Measurements from ENCODE around the gene VPS13A.

VPS13A gene

DNA sequence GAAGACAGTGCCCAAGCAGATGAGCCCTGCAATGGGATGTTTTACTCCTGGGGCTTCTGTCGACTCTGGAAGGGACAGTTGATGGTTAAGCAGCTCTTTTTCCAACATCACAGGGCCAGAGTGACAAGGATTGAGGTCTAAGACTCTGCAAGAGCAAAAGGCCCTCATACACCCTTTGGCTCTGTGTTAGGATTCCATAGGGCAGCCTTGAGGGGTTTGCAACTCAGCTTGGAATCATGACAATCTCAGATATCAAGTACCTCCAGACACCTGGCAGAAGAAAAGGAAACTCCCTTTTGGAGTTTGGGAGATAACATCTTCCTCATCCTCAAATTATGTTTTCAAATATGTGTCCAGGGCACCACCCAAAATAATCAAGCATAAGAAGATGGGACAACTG, 265.1 kb downstream of the VPS13A start:
- DNase-seq (ENCODE audit: extremely low read depth, insufficient read length), result no peak
- peaks cover 1% of the 10 kb centered on the region; the same call in 1 of the 2 replicates for H3K27me3 ChIP-seq (replicated peaks; ENCODE audit: control insufficient read depth, insufficient read depth, low read length)
- no peaks in the 10 kb centered on the region for H3K36me3 ChIP-seq (ENCODE audit: control insufficient read depth, insufficient read depth, low read length)
- H3K4me3 ChIP-seq (replicated peaks; ENCODE audit: low read depth, low read length), result no peak overlapping the region
- TF ChIP-seq, protein P1, sequence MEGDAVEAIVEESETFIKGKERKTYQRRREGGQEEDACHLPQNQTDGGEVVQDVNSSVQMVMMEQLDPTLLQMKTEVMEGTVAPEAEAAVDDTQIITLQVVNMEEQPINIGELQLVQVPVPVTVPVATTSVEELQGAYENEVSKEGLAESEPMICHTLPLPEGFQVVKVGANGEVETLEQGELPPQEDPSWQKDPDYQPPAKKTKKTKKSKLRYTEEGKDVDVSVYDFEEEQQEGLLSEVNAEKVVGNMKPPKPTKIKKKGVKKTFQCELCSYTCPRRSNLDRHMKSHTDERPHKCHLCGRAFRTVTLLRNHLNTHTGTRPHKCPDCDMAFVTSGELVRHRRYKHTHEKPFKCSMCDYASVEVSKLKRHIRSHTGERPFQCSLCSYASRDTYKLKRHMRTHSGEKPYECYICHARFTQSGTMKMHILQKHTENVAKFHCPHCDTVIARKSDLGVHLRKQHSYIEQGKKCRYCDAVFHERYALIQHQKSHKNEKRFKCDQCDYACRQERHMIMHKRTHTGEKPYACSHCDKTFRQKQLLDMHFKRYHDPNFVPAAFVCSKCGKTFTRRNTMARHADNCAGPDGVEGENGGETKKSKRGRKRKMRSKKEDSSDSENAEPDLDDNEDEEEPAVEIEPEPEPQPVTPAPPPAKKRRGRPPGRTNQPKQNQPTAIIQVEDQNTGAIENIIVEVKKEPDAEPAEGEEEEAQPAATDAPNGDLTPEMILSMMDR (IDR thresholded peaks at IDR 0.05; ENCODE audit: insufficient read depth, low read length, poor library complexity, severe bottlenecking), result no peak

- Histone ChIP-seq H3K27me3 (replicated peaks; ENCODE audit: control insufficient read depth, insufficient read depth, low read length) (peaks cover 1% of the 10 kb centered on the region; the same call in 1 of the 2 replicates), H3K4me3 (replicated peaks; ENCODE audit: low read depth, low read length) (no peak overlapping the region), H3K36me3 (ENCODE audit: control insufficient read depth, insufficient read depth, low read length) (no peaks in the 10 kb centered on the region)
- DNase-seq (ENCODE audit: extremely low read depth, insufficient read length), result no peak
- TF ChIP-seq, protein P1 (IDR thresholded peaks at IDR 0.05; ENCODE audit: insufficient read depth, low read length, poor library complexity, severe bottlenecking), result no peak
These were observed 270.3 kb downstream of the VPS13A start for GRCh38 chr9:77447646-77448045.

GRCh38 chr9:77449240-77450084, 272.1 kb downstream of the VPS13A start:
- no peak overlapping the region for H3K4me3 ChIP-seq (replicated peaks; ENCODE audit: low read depth, low read length)
- TF ChIP-seq, protein P1 (IDR thresholded peaks at IDR 0.05; ENCODE audit: insufficient read depth, low read length, poor library complexity, severe bottlenecking), result no peak
- H3K27me3 ChIP-seq (replicated peaks; ENCODE audit: control insufficient read depth, insufficient read depth, low read length), result peaks cover 1% of the 10 kb centered on the region; the same call in 1 of the 2 replicates
- DNase-seq (ENCODE audit: extremely low read depth, insufficient read length), result no peak
- no peaks in the 10 kb centered on the region for H3K36me3 ChIP-seq (ENCODE audit: control insufficient read depth, insufficient read depth, low read length)

GRCh38 chr9:77450085-77450475, 272.7 kb downstream of the VPS13A start:
- DNase-seq (ENCODE audit: extremely low read depth, insufficient read length), result no peak
- no peak overlapping the region for H3K4me3 ChIP-seq (replicated peaks; ENCODE audit: low read depth, low read length)
- peaks cover under 1% of the 10 kb centered on the region; the same call in 1 of the 2 replicates for H3K27me3 ChIP-seq (replicated peaks; ENCODE audit: control insufficient read depth, insufficient read depth, low read length)
- H3K36me3 ChIP-seq (ENCODE audit: control insufficient read depth, insufficient read depth, low read length), result no peaks in the 10 kb centered on the region
- TF ChIP-seq, protein P1 (IDR thresholded peaks at IDR 0.05; ENCODE audit: insufficient read depth, low read length, poor library complexity, severe bottlenecking), result no peak

- no peak overlapping the region for H3K4me3 ChIP-seq (replicated peaks; ENCODE audit: low read depth, low read length)
- TF ChIP-seq, protein P1 (IDR thresholded peaks at IDR 0.05; ENCODE audit: insufficient read depth, low read length, poor library complexity, severe bottlenecking), result no peak
- H3K27me3 ChIP-seq (replicated peaks; ENCODE audit: control insufficient read depth, insufficient read depth, low read length), result no peaks in the 10 kb centered on the region; the same call in 1 of the 2 replicates
- no peak for DNase-seq (ENCODE audit: extremely low read depth, insufficient read length)
- H3K36me3 ChIP-seq (ENCODE audit: control insufficient read depth, insufficient read depth, low read length), result no peaks in the 10 kb centered on the region
These were observed 274.2 kb downstream of the VPS13A start for GRCh38 chr9:77451507-77451906.
